ENCODE data around the gene TRIM29. TPM values are rescaled to one million over a fixed set of nuclear protein-coding genes. Genes with fewer than 3 reads are reported as not detected.

Gene TRIM29
- total and polyA plus RNA-seq, 9 of the 15 experiments (the other 6 are each of a cell fraction or from before 2014, with no cell fraction given): 0.08 to 1.4 (median 0.42) TPM; not detected in 2

DNA sequence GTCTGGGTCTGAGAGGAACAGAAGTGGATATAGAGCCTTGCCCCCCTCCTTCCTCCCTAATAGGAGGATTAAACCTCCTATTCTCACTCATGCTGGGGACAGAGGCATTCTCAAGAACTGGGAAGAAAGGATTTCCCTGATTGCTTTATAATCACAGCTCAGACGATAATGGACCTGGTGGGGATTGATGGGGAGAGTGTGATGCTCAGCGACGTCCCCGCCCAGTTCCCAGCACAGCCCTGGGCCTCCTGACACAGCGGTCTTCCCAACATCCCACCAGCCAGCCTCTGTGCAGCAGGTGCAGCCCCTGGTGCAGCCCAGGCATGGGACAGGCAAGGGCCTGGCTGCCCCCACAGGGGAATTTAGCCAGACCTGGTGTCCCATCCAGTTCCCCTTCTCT lies 28.4 kb downstream of the TRIM29 start:
- H3K27me3 ChIP-seq (ENCODE audit: control insufficient read depth in 2 of 2, insufficient read depth in 2 of 2, low read length in 2 of 2): peaks cover 0 to 47% of the 10 kb centered on the region in 2 experiments; a peak in 3 of 5 replicates
- H2AFZ ChIP-seq (ENCODE audit: low read depth, low read length): no peak overlapping the region
- no peak for DNase-seq (ENCODE audit: extremely low read depth in 1 of 4, low spot score in 3 of 4)
- in situ Hi-C loops (cut with MboI) (loop anchor here (25.0 kb wide), 1 partner anchor 447 kb away; no protein-coding TSS in a partner anchor), intact Hi-C loops (cut with micrococcal nuclease) (loop anchor here (2.0 to 5.0 kb wide), 4 partner anchors 97 to 627 kb away; partner anchors contain the start of gene NECTIN1)
- H3K9me3 ChIP-seq (replicated peaks; ENCODE audit: control insufficient read depth, insufficient read depth, low read depth, low read length): no peaks in the 10 kb centered on the region
- H3K27ac ChIP-seq (ENCODE audit: extremely low read depth, low read depth, low read length): no peak overlapping the region
- no peaks in the 10 kb centered on the region for H3K4me1 ChIP-seq (replicated peaks in 1 of 2; ENCODE audit: control insufficient read depth in 2 of 2, insufficient read depth in 2 of 2, low read length in 2 of 2)
- CTCF ChIA-PET (ENCODE audit: low intra/inter-chr PET ratio): interaction anchor here (1.4 kb wide), 1 partner anchor 96 kb away, joined by 8 read pairs; no protein-coding TSS in a partner anchor
- no peaks in the 10 kb centered on the region for H3K36me3 ChIP-seq (ENCODE audit: control insufficient read depth, insufficient read depth, low read length)
- H3K4me2 ChIP-seq (ENCODE audit: insufficient read depth, low read length): no peak overlapping the region
- peaks cover 29% of the 10 kb centered on the region for H4K20me1 ChIP-seq (replicated peaks; ENCODE audit: control insufficient read depth, insufficient read depth, low read length)
- FAIRE-seq: no peak
- no TSS peak for BruUV-seq (replicated peaks)
- H3K4me3 ChIP-seq: no peak overlapping the region
- POLR2A ChIA-PET: interaction anchor here (0.7 kb wide), 1 partner anchor 145 kb away, joined by 7 read pairs; no protein-coding TSS in a partner anchor
- H3K79me2 ChIP-seq (ENCODE audit: control insufficient read depth, insufficient read depth, low read length): no peaks in the 10 kb centered on the region
- no peaks in the 10 kb centered on the region for H3K9me1 ChIP-seq (ENCODE audit: control insufficient read depth, insufficient read depth, low read length)
- H3K9ac ChIP-seq (ENCODE audit: insufficient read depth in 1 of 2, low read depth in 2 of 2, low read length in 2 of 2): no peak overlapping the region
- ATAC-seq: no peak
- WGBS (ENCODE audit: insufficient coverage, low coverage, missing lambda C conversion rate): 0% methylated on average over 5 of the region's 5 CpGs
- no peak for TF ChIP-seq PHF21A (IDR thresholded peaks at IDR 0.05; ENCODE audit: borderline replicate concordance, low read depth)
- no peak for TF ChIP-seq ZNF668 (CRISPR knock-in tag; IDR thresholded peaks at IDR 0.05)
- no peak for TF ChIP-seq ZNF184 (CRISPR knock-in tag; IDR thresholded peaks at IDR 0.05)
- no peak for TF ChIP-seq RBM39 (optimal IDR thresholded peaks at IDR 0.05; ENCODE audit: low read depth, low read length)
- TF ChIP-seq, protein P1, sequence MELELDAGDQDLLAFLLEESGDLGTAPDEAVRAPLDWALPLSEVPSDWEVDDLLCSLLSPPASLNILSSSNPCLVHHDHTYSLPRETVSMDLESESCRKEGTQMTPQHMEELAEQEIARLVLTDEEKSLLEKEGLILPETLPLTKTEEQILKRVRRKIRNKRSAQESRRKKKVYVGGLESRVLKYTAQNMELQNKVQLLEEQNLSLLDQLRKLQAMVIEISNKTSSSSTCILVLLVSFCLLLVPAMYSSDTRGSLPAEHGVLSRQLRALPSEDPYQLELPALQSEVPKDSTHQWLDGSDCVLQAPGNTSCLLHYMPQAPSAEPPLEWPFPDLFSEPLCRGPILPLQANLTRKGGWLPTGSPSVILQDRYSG (tag; conservative IDR thresholded peaks at IDR 0.05; ENCODE audit: low read depth): no peak
- TF ChIP-seq ZNF780A (CRISPR knock-in tag; IDR thresholded peaks at IDR 0.05): no peak
- TF ChIP-seq, protein P2, sequence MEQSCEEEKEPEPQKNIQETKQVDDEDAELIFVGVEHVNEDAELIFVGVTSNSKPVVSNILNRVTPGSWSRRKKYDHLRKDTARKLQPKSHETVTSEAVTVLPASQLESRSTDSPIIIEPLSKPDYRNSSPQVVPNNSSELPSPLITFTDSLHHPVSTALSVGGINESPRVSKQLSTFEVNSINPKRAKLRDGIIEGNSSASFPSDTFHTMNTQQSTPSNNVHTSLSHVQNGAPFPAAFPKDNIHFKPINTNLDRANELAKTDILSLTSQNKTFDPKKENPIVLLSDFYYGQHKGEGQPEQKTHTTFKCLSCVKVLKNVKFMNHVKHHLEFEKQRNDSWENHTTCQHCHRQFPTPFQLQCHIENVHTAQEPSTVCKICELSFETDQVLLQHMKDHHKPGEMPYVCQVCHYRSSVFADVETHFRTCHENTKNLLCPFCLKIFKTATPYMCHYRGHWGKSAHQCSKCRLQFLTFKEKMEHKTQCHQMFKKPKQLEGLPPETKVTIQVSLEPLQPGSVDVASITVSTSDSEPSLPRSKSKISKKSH (CRISPR knock-in tag; IDR thresholded peaks at IDR 0.05): no peak
- TF ChIP-seq, protein P3, sequence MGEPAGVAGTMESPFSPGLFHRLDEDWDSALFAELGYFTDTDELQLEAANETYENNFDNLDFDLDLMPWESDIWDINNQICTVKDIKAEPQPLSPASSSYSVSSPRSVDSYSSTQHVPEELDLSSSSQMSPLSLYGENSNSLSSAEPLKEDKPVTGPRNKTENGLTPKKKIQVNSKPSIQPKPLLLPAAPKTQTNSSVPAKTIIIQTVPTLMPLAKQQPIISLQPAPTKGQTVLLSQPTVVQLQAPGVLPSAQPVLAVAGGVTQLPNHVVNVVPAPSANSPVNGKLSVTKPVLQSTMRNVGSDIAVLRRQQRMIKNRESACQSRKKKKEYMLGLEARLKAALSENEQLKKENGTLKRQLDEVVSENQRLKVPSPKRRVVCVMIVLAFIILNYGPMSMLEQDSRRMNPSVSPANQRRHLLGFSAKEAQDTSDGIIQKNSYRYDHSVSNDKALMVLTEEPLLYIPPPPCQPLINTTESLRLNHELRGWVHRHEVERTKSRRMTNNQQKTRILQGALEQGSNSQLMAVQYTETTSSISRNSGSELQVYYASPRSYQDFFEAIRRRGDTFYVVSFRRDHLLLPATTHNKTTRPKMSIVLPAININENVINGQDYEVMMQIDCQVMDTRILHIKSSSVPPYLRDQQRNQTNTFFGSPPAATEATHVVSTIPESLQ (CRISPR knock-in tag; IDR thresholded peaks at IDR 0.05): no peak
- no peak for TF ChIP-seq EP400 (IDR thresholded peaks at IDR 0.05)
- TF ChIP-seq STAT5B (CRISPR knock-in tag; IDR thresholded peaks at IDR 0.05): no peak
- TF ChIP-seq, protein P4, sequence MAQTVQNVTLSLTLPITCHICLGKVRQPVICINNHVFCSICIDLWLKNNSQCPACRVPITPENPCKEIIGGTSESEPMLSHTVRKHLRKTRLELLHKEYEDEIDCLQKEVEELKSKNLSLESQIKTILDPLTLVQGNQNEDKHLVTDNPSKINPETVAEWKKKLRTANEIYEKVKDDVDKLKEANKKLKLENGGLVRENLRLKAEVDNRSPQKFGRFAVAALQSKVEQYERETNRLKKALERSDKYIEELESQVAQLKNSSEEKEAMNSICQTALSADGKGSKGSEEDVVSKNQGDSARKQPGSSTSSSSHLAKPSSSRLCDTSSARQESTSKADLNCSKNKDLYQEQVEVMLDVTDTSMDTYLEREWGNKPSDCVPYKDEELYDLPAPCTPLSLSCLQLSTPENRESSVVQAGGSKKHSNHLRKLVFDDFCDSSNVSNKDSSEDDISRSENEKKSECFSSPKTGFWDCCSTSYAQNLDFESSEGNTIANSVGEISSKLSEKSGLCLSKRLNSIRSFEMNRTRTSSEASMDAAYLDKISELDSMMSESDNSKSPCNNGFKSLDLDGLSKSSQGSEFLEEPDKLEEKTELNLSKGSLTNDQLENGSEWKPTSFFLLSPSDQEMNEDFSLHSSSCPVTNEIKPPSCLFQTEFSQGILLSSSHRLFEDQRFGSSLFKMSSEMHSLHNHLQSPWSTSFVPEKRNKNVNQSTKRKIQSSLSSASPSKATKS (CRISPR knock-in tag; IDR thresholded peaks at IDR 0.05): no peak
- TF ChIP-seq, protein P5, sequence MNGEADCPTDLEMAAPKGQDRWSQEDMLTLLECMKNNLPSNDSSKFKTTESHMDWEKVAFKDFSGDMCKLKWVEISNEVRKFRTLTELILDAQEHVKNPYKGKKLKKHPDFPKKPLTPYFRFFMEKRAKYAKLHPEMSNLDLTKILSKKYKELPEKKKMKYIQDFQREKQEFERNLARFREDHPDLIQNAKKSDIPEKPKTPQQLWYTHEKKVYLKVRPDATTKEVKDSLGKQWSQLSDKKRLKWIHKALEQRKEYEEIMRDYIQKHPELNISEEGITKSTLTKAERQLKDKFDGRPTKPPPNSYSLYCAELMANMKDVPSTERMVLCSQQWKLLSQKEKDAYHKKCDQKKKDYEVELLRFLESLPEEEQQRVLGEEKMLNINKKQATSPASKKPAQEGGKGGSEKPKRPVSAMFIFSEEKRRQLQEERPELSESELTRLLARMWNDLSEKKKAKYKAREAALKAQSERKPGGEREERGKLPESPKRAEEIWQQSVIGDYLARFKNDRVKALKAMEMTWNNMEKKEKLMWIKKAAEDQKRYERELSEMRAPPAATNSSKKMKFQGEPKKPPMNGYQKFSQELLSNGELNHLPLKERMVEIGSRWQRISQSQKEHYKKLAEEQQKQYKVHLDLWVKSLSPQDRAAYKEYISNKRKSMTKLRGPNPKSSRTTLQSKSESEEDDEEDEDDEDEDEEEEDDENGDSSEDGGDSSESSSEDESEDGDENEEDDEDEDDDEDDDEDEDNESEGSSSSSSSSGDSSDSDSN (IDR thresholded peaks at IDR 0.05; ENCODE audit: borderline replicate concordance in 1 of 2, low read depth in 2 of 2, low read length in 2 of 2): no peak
- no peak for TF ChIP-seq MYNN (IDR thresholded peaks at IDR 0.05)
- TF ChIP-seq MYNN (CRISPR knock-in tag; IDR thresholded peaks at IDR 0.05): no peak
